ENCODE data around the gene APCDD1.

The APCDD1 gene

GRCh38 chr18:10419420-10420103 lies 34.9 kb upstream of the APCDD1 start:
- Histone ChIP-seq H4K20me1 (ENCODE audit: insufficient read depth, low read length) (no peaks in the 10 kb centered on the region), H3K4me3 (ENCODE audit: low read depth in 1 of 2, low read length in 2 of 2) (no peak overlapping the region), H3K4me1 (ENCODE audit: insufficient read depth, low read length) (peaks cover 27% of the 10 kb centered on the region), H3K27ac (ENCODE audit: low read length) (no peak overlapping the region), H2AFZ (ENCODE audit: low read depth, low read length) (no peak overlapping the region), H3K27me3 (ENCODE audit: insufficient read depth, low read length, poor library complexity) (no peaks in the 10 kb centered on the region), H3K9me3 (ENCODE audit: insufficient read depth, low read length, severe bottlenecking) (no peaks in the 10 kb centered on the region), H3K79me2 (ENCODE audit: insufficient read depth, low read length) (no peaks in the 10 kb centered on the region), H3K4me2 (ENCODE audit: insufficient read depth, low read length) (no peak overlapping the region), H3K36me3 (ENCODE audit: insufficient read depth, low read length) (no peaks in the 10 kb centered on the region), H3K9ac (ENCODE audit: low read depth, low read length) (no peak overlapping the region)
- TF ChIP-seq EZH2 (IDR thresholded peaks at IDR 0.05; ENCODE audit: borderline replicate concordance, low read depth, low read length, severe bottlenecking) = no peak
- TF ChIP-seq CTCF (IDR thresholded peaks at IDR 0.05; ENCODE audit: borderline replicate concordance, extremely low read depth, low read length, poor library complexity, severe bottlenecking) = no peak
- ATAC-seq (ENCODE audit: insufficient read depth, low read depth) = no peak
- no peak for DNase-seq

- no peaks in the 10 kb centered on the region for H3K79me2 ChIP-seq (ENCODE audit: insufficient read depth, low read length)
- H2AFZ ChIP-seq (ENCODE audit: low read depth, low read length) = no peak overlapping the region
- H3K4me1 ChIP-seq (ENCODE audit: insufficient read depth, low read length) = peaks cover 27% of the 10 kb centered on the region
- H3K9me3 ChIP-seq (ENCODE audit: insufficient read depth, low read length, severe bottlenecking) = no peaks in the 10 kb centered on the region
- no peak for TF ChIP-seq EZH2 (IDR thresholded peaks at IDR 0.05; ENCODE audit: borderline replicate concordance, low read depth, low read length, severe bottlenecking)
- TF ChIP-seq CTCF (IDR thresholded peaks at IDR 0.05; ENCODE audit: borderline replicate concordance, extremely low read depth, low read length, poor library complexity, severe bottlenecking) = no peak
- H3K36me3 ChIP-seq (ENCODE audit: insufficient read depth, low read length) = no peaks in the 10 kb centered on the region
- H3K27me3 ChIP-seq (ENCODE audit: insufficient read depth, low read length, poor library complexity) = no peaks in the 10 kb centered on the region
- H3K4me2 ChIP-seq (ENCODE audit: insufficient read depth, low read length) = no peak overlapping the region
- no peak overlapping the region for H3K4me3 ChIP-seq (ENCODE audit: low read depth in 1 of 2, low read length in 2 of 2)
- ATAC-seq (ENCODE audit: insufficient read depth, low read depth) = no peak
- DNase-seq = no peak
- H3K27ac ChIP-seq (ENCODE audit: low read length) = peak overlapping the region; percentile 62
- H3K9ac ChIP-seq (ENCODE audit: low read depth, low read length) = no peak overlapping the region
- no peaks in the 10 kb centered on the region for H4K20me1 ChIP-seq (ENCODE audit: insufficient read depth, low read length)
Measured at GRCh38 chr18:10420561-10421352, 33.7 kb upstream of the APCDD1 start.

- Histone ChIP-seq H3K9ac (ENCODE audit: low read depth, low read length) (no peak overlapping the region; the same call in 1 of the 2 replicates), H3K79me2 (ENCODE audit: insufficient read depth, low read length) (no peaks in the 10 kb centered on the region), H3K27me3 (ENCODE audit: insufficient read depth, low read length, poor library complexity) (no peaks in the 10 kb centered on the region), H3K27ac (ENCODE audit: low read length) (peak overlapping the region; percentile 62), H3K4me3 (ENCODE audit: low read depth in 1 of 2, low read length in 2 of 2) (no peak overlapping the region), H3K4me1 (ENCODE audit: insufficient read depth, low read length) (peaks cover 27% of the 10 kb centered on the region), H3K9me3 (ENCODE audit: insufficient read depth, low read length, severe bottlenecking) (no peaks in the 10 kb centered on the region), H2AFZ (ENCODE audit: low read depth, low read length) (no peak overlapping the region), H3K36me3 (ENCODE audit: insufficient read depth, low read length) (no peaks in the 10 kb centered on the region), H3K4me2 (ENCODE audit: insufficient read depth, low read length) (peak overlapping the region; percentile 15), H4K20me1 (ENCODE audit: insufficient read depth, low read length) (no peaks in the 10 kb centered on the region)
- DNase-seq (peak; percentile 75), ATAC-seq (ENCODE audit: insufficient read depth, low read depth) (peak; percentile 90)
- no peak for TF ChIP-seq CTCF (IDR thresholded peaks at IDR 0.05; ENCODE audit: borderline replicate concordance, extremely low read depth, low read length, poor library complexity, severe bottlenecking)
- no peak for TF ChIP-seq EZH2 (IDR thresholded peaks at IDR 0.05; ENCODE audit: borderline replicate concordance, low read depth, low read length, severe bottlenecking)
Measured at GRCh38 chr18:10421859-10422258, 32.6 kb upstream of the APCDD1 start.
